SK-MEL-5 (cell line): ENCODE data around the gene CROCC. TPM values are rescaled to one million over a fixed set of nuclear protein-coding genes. Genes with fewer than 3 reads are reported as not detected.
"Not testable (repeated sequence)": the region's sequence is repeated elsewhere in the genome, so short reads cannot be mapped to it uniquely, and the experiment has no call there.

Source experiments
- DNase-seq: peaks from one replicate; pipeline ENCODE4 v3.0.0-alpha.2; 2016; ENCODE audit warnings: low read depth, low spot score
- in situ Hi-C: cut with HindIII; loops from 2 replicates; pipeline ENCODE4 v1.10.0; 2016; ENCODE audit warnings: low sequenced_read_pairs, high pct_unique_total_duplicates, low pct_unique_long_range_greater_than_20kb
- polyA plus RNA-seq, 2 experiments: library from polyadenylated mRNA; depleted of rRNA; stranded (reverse); fragments of >200 nt; gene quantifications; 2 replicates each; pipeline ENCODE4 v1.2.3, GENCODE V29; 2015
- total RNA-seq: library from RNA; depleted of rRNA; stranded (reverse); fragments of >200 nt; shearing (Covaris generic); gene quantifications from 2 replicates; pipeline ENCODE4 v1.2.3, GENCODE V29; 2014; rRNA removed

The CROCC gene, protein sequence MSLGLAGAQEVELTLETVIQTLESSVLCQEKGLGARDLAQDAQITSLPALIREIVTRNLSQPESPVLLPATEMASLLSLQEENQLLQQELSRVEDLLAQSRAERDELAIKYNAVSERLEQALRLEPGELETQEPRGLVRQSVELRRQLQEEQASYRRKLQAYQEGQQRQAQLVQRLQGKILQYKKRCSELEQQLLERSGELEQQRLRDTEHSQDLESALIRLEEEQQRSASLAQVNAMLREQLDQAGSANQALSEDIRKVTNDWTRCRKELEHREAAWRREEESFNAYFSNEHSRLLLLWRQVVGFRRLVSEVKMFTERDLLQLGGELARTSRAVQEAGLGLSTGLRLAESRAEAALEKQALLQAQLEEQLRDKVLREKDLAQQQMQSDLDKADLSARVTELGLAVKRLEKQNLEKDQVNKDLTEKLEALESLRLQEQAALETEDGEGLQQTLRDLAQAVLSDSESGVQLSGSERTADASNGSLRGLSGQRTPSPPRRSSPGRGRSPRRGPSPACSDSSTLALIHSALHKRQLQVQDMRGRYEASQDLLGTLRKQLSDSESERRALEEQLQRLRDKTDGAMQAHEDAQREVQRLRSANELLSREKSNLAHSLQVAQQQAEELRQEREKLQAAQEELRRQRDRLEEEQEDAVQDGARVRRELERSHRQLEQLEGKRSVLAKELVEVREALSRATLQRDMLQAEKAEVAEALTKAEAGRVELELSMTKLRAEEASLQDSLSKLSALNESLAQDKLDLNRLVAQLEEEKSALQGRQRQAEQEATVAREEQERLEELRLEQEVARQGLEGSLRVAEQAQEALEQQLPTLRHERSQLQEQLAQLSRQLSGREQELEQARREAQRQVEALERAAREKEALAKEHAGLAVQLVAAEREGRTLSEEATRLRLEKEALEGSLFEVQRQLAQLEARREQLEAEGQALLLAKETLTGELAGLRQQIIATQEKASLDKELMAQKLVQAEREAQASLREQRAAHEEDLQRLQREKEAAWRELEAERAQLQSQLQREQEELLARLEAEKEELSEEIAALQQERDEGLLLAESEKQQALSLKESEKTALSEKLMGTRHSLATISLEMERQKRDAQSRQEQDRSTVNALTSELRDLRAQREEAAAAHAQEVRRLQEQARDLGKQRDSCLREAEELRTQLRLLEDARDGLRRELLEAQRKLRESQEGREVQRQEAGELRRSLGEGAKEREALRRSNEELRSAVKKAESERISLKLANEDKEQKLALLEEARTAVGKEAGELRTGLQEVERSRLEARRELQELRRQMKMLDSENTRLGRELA (N-terminal part only)
- total RNA-seq = 11.8 and 15.6 TPM in 2 replicates
- polyA plus RNA-seq (2015; cell fraction: cytosol; rRNA removed) = 11.9 and 24.3 TPM in 2 replicates
- polyA plus RNA-seq (2015; cell fraction: nucleus; rRNA removed) = 105 and 109 TPM in 2 replicates

DNA sequence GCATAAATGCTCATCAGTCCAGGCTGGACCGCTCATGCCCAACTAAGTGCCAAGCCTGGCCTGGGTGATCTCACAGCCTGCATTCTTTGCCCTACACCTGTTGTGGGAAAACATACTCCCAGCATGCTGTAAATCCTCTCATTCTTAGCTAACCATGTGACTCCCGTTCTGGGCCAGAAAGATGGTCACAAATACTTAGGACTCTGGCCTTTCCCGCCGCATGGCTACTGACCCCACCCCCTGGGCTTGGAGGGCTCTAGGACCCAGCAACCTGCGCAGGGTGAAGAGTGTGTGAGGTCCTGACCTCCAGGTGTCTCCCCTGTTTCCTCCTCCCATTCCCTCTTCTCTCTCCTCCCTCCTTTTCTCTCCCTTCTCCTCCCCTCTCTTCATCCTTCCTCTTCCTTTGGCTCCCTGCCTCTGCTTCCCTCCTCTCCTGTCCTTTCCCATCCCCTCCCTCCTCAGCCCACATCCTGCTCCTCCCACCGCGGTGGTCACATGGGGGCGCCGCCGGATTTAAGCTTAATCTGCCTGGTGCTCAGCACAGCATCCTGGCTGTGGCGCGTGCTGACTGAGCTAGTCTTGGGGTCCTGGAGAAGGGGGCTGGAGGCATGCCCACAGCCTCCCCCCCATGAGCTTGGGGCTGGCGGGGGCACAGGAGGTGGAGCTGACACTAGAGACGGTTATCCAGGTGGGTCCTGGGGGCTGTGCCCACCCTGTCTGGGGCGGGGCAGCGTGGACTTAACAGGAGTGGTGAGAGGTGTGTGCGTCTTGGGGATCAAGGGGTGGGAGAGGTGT, at the start of gene CROCC:
TSS of gene CROCC (plus strand) at position 541 of the 795 bp plus-strand sequence. CDS start at position 629, 88 bp downstream.
- DNase-seq = peak; percentile 74
- in situ Hi-C loops = no loop called here

DNA sequence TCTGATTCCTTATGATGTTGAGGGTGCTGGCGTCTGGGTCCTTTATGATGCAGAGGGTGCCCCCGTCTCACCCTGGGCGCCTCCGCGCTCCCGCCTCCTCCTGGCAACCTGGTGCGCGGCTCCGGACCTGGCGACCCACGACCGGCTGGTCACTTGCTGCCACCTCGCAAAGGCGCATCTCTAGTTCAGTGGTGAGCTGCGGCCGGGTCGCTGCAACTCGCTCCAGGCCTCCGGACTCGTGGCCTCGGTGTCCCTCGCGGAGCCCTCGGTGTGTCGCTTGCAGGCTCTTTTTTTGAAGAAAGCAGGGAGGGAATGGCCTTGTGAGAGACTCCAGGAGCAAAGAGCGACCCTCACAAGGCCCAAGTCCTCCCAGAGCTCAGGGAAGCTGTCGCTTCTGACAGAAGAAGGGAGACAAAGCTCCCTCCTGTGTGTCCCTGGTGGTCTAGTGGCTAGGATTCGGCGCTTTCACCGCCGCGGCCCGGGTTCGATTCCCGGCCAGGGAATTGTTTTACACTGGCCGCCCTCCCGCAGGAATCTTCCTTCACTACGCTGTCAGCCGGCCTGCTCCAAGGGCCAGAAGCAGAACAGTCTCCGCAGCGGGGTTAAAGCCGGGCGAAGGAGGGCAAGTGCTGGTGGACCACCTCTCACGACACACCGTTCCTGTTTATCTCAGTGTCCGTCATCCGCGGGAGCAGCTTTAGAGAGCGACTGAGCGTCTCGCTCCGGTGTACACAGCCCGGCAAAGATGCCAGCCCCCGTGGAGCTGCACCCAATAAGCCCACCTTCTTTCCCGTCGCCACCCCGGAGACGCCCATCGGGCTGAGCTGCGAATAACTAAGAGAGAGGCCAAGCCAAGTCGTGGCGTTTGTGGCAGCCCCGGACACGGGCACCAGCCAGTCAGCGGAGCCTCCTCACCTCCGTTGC, 49.3 kb upstream of the CROCC start:
- in situ Hi-C loops = not testable (repeated sequence)
- DNase-seq = peak; percentile 83

DNA sequence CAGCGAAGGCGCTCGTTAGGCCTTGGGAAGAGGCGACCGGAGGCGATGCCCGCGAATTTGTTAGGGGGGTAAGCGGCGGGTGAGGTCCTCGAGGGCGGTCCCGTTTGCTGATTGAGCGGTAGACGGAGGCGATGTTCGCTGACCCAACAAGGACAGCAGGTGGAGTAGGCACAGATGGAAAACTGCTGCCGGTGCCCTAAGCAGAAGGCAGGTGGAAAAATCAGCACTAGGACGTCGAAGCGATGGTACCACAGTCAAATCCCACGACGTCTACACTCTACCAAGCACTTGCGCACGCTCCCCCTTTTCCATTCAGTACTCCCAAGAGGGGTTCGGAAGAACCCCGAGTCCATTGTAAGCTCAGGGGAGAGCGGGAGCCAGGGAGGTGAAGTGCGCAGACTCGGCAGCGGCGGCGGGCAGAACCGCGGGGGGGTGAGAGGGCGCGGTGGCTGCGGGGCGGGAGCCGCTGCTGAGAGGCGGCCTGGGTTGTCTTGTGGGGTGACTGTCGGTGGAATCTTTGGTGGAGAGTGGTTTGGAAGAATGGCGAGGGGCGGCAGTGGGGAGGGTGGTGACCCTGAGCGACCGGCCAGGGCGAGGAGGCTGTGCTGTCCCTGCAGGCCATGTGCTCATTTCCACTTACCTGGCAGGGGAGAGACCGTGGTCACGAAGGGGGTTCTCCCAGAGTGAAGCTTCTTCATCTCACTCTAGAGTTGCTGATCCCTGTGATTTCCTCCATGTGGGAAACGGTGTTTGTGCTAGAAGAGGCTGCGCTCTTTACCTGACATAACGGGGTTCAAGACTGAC, 48.5 kb upstream of the CROCC start:
- in situ Hi-C loops, DNase-seq: not testable (repeated sequence)

DNA sequence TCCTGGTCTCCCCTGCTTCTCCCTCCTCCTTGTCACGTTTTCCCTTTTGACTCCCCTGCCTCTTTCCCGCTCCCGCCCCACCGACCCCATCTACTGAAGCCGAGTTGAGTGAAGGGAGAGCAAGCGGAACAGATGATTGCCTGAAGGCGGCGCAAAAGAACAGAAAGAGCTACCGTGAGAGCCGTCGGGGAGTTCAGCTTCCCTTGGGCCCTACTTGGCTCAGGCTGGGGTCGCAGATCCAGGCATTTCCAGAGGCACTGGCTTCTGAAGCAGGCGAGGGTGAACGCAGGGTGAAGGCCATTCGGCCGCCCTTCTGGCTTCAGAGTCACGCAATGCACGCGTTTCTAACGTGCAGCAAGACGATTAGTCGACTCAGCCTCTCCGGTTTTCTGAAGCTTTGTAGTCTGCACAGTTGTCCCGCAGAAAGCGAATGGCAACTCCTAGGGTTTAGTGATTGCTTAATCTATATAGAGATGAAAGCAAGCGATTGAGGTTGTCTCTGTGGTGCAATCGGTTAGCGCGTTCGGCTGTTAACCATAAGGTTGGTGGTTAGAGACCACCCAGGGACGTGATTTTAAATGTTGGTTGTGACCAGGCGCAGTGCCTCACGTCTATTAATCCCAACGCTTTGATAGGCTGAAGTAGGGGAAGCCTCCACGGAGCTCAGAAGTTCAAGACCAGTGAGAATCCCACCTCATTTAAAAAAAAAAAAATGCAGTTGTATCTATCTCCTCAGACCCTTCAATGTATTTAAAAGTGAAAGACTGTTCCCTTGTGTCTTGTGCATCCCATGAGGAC, 46.6 kb upstream of the CROCC start:
- DNase-seq, in situ Hi-C loops: not testable (repeated sequence)

DNA sequence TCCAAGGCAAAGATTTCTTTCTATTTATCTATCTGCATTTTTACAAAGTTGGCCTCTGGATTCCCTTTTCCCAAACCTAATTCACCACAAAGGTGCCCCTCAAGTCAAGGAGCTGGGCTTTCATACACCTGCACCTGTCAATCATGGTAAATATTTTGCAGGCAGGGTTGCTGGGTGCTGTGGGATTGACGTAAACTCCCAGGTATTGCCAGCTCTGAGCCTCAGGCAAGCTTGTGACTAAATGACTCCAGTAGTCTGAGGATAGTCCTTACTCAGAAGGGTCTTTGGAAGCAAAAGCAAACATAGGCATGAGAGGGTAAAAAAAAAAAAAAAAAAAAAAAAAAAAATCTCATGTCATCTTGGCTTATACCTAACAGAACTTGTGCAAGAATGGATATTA, 40.0 kb upstream of the CROCC start:
- DNase-seq, in situ Hi-C loops: not testable (repeated sequence)

DNA sequence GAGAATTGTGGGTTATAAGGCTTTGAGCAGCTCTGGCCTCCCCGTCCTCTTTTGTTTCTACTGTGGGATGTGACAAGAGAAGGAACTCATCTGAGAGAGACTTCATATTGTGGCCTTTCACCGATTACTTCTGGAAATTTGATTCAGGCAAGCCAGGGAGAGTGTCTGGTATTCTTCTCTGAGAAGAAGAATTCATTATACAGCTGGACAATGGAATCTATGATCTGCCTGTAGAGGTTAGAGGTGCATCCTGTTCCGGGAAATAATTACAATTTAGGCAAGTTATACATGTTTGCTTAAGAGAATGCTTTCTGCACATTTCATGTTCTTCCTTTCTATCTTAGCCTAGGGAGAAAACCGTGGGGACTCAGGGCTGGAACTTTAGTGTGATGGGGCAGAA, 38.7 kb upstream of the CROCC start:
- in situ Hi-C loops = no loop called here
- no peak for DNase-seq

DNA sequence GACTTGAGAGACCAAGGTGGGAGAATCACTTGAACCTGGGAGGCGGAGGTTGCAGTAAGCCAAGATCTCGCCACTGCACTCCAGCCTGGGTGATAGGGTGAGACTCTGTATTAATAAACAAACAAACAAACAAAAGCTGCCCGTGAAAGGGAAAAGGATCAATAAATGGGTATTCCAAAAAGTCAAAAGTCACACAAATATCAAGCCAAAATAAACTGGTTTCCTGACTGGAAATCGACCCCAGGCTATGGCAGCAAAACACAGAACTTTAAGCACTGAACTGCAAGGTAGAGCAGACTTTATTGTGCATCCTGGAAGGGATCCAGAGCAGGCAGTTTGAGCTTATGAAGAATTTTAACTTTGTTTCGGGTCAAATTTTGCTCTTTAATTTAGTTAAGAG, 37.2 kb upstream of the CROCC start:
- in situ Hi-C loops, DNase-seq: not testable (repeated sequence)

DNA sequence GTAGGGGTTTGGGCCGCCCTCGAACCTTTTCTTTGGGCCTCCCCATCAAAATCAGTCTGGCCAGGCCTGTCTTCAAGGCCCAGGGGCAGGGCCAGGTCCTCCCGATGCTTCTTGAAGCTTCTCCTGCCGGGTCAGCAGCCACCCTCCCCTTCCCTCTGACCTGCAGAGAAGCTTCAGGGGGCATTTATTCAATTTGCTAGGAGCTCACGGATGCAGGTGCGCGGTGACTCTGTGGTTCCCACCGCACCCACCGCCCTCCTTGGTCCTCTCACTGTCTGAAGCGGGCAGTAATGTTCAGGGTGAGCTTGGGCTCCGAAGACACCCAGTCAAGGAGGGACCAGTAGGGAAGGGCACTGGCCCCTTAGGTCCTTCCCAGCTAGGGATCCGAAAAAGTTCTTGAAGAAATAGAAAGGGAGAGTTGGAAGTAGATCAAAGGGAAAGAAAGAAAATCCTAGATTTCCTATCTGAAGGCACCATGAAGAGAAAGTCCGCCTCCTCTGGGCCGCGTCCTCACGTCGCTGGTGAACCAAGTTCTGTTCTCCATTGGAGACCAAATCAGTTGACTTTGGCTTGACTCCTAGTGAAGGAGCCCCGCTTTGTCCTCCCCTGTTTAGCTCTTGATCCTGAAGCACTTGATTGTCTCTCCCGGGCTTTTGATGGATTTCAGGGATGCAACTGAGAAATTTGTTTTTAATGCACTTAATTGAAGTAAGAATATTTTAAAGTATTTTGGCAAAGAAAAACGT, 34.7 kb upstream of the CROCC start:
- DNase-seq = no peak
- in situ Hi-C loops = no loop called here

DNA sequence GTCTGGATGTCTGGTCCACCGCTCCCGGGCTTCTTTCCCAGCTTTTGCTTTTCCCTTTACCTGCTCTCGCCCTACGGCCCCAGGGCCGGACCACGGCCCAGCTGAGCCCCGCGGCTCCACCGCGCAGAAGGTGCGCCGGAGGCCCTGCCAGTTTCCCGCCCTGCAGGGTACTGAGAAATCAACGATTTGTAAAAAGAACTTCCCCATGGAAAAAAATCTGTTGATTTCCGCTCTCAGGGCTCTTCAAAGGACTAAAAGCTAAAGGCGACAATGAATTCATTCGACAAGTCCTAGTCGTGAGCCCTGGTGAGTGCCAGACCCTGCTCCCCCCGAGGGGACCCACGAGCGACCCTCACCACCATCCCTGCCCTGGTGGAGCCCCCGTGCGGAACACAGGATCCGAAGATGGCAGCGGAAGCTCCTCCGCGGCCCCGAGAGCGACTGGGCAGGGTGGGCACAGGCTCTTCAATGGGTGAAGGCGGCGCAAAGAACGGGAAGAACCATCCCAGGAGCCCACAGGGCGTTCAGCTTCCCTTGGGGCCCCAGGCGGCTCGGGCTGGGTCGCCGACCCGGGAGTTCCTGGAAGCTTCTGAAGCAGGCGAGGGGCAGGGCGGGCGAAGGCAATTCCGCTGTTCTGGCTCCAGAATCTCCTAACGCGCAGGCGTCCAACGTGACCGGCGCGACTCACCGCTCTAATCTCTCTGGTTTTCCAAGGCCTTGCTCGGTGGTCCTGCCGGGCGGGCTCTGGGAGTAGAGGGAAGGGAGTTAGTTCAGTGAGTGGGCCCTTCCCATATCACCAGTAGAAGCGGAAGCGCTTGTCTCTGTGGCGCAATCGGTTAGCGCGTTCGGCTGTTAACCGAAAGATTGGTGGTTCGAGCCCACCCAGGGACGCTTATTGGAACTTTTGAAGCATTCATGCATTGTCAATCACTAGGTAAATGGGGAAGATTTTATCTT, 32.6 kb upstream of the CROCC start:
- in situ Hi-C loops = no loop called here
- DNase-seq = peak; percentile 91

DNA sequence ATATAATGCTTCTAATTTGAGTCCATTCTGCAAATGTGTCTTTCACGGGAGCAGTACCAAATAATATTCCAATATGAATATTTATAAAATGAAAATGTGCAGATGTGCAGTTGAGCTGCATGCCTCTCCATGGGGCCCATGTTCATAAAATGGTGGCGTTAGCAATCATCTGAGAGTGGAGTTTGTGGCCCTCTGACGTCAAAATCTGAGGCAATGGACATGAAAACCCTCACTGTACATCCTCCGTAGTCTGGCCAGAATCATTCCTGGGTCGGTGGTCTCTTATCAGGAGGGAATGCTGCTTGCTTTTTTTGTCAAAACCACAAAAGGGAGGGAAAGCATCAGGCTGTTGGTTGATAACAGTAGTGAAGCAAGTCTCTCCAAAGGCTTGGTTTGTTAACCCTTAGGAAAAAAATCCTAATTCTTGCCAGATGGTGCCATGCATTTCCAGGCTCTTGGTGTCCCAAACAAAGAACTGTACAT, 31.2 kb upstream of the CROCC start:
- in situ Hi-C loops, DNase-seq: not testable (repeated sequence)

DNA sequence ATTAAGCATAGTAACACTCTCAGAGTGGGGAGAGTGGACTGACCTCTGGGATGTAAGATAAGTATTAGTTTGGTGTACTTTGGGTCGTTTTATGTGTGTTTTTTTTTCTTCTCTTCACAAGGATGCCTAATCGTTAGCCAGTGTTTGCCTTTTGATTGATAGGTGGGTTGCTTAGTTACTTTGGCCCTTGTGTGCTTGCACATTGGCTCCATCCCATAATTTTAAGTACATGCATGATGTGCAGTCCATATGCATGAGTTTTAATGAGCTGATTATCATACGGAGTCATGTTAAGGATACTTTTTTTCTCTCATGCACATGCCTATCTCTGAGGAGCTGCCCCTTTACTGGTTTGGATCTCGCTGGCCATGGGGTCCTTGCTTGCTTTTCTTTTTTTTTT, 30.7 kb upstream of the CROCC start:
- in situ Hi-C loops, DNase-seq: not testable (repeated sequence)

DNA sequence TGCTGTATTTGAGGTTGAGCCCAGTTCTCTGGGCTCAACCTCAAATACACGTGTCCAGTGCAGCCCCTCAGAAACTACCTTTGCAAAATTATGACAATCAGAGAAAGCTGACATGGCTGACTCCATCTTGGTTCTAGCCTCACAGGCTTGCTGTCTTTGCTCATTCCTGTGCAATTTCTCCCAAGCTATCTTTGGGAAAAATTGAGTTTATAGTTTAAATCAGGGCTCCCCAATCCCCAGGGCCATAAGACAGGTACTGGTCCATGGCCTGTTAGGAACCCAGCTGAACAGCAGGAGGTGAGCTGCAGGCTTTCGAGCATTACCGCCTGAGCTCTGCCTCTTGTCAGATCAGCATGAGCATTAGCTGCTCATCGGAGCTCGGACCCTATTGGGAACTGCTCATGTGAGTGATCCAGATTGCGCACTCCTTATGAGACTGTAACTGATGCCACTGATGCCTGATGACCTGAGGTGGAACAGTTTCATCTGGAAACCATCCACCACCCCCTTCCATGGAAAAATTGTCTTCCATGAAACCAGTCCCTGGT, 28.7 kb upstream of the CROCC start:
- DNase-seq, in situ Hi-C loops: not testable (repeated sequence)
